HL-60 (cell line): ENCODE measurements around the gene HHATL.

Experiments used
- CTCF ChIP-seq: IDR thresholded peaks from one replicate; pipeline ENCODE4 v1.5.1; 2011; ENCODE audit warnings: low read length, control low read depth, inconsistent platforms; ENCODE audit not compliant: insufficient read depth
- GABPA ChIP-seq: IDR thresholded peaks from 2 replicates; pipeline ENCODE4 v1.6.1; 2012; ENCODE audit warnings: low read depth
- POLR2AphosphoS5 ChIP-seq: IDR thresholded peaks from 2 replicates; pipeline ENCODE4 v1.6.1; 2012; ENCODE audit warnings: low read depth
- REST ChIP-seq: IDR thresholded peaks from 2 replicates; pipeline ENCODE4 v1.6.1; 2012; ENCODE audit warnings: low read depth; ENCODE audit not compliant: insufficient replicate concordance
- SPI1 ChIP-seq: IDR thresholded peaks from 2 replicates; pipeline ENCODE4 v1.6.1; 2012; ENCODE audit warnings: low read depth, mild to moderate bottlenecking, borderline replicate concordance

GRCh38 chr3:42743204-42743995, 40.8 kb upstream of the HHATL start:
- TF ChIP-seq CTCF, result no peak
- no peak for TF ChIP-seq SPI1
- TF ChIP-seq POLR2AphosphoS5, result no peak
- no peak for TF ChIP-seq REST
- no peak for TF ChIP-seq GABPA
